HL-60/S4 treated with retinoic acid at 250 ng/mL for 4 days and 3 days (cell line): Measurements from ENCODE around the gene SERPINB10.

ENCODE experiments used
- in situ Hi-C: fragments of 300-500 bp; cut with MboI; formaldehyde crosslinking; loops from 2 replicates; pipeline ENCODE4 v1.7.0; 2022; ENCODE audit warnings: low sequenced_read_pairs

SERPINB10 gene

DNA sequence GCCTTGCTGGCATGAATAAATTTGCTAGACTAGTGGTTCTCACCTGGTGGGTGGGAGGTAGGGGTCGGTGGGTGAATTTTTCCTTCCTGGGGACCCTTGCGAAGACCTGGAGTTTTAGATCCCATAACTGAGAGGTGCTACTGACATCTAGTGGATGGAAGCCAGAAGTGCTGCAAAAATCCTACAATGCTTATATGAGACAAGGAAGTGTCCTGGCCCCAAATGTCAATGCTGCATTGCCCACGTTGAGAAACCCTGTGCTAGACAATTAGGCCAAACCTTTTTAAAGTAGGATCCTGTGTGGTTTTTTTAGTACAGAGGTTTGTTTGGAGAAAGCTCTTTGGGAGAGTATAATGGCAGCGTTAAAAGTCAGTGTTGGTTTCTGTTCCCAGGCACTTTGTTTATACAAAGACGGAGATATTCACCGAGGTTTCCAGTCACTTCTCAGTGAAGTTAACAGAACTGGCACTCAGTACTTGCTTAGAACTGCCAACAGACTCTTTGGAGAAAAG lies 71.7 kb downstream of the SERPINB10 start:
- in situ Hi-C loops = loop anchor here (25.0 kb wide), 1 partner anchor 467 kb away; no protein-coding TSS in a partner anchor

DNA sequence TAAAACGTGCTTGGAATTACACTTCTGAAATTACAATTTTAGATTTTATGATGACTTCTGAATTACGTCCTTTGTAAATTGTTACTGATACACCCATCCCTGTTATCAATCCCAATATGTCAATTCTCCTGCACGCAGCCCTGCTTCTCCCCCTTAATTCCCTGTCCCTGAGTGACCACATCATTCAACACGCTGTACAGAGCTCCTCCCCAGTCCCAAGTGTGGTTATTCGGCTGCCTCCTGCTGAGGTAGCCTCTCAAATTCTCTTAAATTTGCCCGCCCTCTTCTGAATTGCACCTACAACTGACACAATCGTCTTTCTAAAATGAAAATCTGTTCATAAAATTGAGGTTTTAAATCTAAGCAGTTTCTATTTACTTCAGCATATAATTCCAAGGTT lies 72.3 kb downstream of the SERPINB10 start:
- in situ Hi-C loops = loop anchor here (25.0 kb wide), 1 partner anchor 468 kb away; no protein-coding TSS in a partner anchor

DNA sequence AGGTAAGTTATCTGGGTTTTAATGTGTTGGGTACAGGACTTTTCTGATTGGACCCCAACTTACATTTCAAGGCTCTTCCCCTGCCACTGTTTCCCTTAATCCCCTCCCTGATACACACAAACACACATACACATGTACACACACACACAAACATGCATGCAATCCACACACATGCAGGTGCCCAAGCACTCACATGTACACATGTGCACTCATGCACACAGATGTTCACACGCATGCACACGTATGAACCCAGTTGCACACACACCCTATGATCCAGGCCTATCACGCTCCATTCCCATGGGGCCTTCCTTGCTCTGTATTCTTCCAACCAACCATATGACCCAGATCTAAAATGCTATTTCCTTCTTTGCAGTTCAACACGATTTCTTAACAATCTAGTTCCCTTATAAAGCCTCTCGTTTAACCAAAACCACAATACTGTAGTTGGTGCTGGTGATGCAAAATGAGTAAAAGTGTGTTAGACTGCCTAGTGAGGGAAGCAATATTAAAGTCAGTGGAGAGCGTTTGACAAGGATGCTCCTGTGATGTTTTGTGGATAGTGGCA lies 73.2 kb downstream of the SERPINB10 start:
- in situ Hi-C loops = loop anchor here (25.0 kb wide), 1 partner anchor 469 kb away; no protein-coding TSS in a partner anchor

DNA sequence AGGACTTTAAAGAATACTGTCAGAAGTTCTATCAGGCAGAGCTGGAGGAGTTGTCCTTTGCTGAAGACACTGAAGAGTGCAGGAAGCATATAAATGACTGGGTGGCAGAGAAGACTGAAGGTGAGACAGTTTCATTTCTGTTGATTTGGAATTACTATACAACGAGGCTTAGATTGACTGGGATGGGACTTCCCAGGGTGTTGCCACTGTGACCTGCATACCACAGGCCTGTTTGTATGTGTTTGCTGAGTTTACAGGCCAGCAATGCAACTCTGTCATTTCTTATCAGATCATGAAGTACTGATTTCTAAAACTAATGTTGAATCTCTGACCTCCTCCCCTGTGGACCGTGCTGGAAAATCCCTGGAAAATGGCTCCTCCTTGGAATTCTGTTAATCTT lies 74.0 kb downstream of the SERPINB10 start:
- in situ Hi-C loops = loop anchor here (25.0 kb wide), 1 partner anchor 469 kb away; no protein-coding TSS in a partner anchor

DNA sequence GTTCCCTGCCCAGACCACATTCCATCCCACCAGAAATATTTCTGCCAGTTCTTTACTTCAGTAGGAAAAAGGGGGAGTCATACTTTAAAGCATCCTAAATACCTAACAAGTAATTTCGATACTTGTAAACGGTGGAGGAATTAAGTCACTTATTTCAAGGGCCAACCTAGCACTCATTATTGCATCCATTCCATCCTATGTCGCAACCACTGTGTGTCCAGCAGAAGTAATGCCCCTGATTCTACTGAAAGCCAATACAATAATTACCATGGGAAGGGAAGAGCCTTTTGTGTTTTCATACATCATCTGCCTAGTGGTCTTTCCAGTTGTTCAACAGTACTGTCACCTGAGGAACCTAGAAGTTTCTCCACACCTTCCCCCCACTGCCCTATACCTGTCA lies 74.6 kb downstream of the SERPINB10 start:
- in situ Hi-C loops = loop anchor here (25.0 kb wide), 1 partner anchor 470 kb away; no protein-coding TSS in a partner anchor
